ENCODE data around the gene RUVBL1. TPM values are rescaled to one million over a fixed set of nuclear protein-coding genes. Genes with fewer than 3 reads are reported as not detected.

The RUVBL1 gene
- total and polyA plus RNA-seq, 2 of the 4 experiments (the other 2 are of a cell fraction): 68.7 to 83.3 TPM

DNA sequence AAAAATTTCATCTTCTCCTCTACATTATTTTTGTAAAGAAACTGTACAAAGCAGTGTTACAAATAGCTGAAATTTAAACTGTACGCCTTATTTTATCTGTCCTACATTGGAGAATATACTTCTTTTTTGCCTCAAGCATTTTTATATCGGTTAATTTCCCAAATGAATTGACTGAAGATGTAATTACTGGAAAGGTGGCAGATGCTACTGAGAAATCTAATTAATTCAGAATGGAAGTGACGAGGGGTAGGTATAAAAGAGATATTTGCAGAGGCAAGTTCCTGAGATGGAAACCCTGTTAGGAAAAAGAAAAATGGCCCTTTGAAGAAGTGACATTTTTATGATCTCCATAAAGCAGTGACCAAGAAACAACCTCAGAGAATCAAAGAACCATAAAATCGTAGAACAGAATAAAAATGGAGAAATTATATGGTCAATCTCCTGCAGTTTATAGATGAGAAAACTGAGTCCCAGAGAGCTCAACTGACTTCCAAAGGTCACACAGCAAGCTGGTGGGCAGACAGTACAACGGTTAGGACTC is 20.4 kb downstream of the RUVBL1 start:
- ATAC-seq (ENCODE audit: low read depth): no peak
- CTCF ChIA-PET: interaction anchor here (1.4 kb wide), 1 partner anchor 9 kb away, joined by 3 read pairs; no protein-coding TSS in a partner anchor
- H3K56ac ChIP-seq (ENCODE audit: extremely low read depth, insufficient read depth, low read length): no peak overlapping the region
- H3K9me1 ChIP-seq (ENCODE audit: insufficient read depth, low read length): peaks cover 6% of the 10 kb centered on the region; the same call in 1 of the 2 replicates
- POLR2A ChIA-PET (ENCODE audit: unreplicated experiment): interaction anchor here (0.5 kb wide), 1 partner anchor 1709 kb away, joined by 6 read pairs; no protein-coding TSS in a partner anchor
- no peak for DNase-seq
- no peak overlapping the region for H2AK9ac ChIP-seq (replicated peaks; ENCODE audit: low read depth, low read length, poor library complexity)
- H3K4me1 ChIP-seq (ENCODE audit: control insufficient read depth, insufficient read depth, low read length): peaks cover 5% of the 10 kb centered on the region; the same call in 1 of the 2 replicates
- no peak overlapping the region for H3K18ac ChIP-seq (ENCODE audit: low read depth, low read length)
- no peaks in the 10 kb centered on the region for H3K9me3 ChIP-seq (ENCODE audit: control insufficient read depth, insufficient read depth, low read length)
- WGBS, 2 experiments (ENCODE audit: extremely low coverage in 2 of 2, insufficient read length in 1 of 2): no CpG with 5 or more reads among the region's 5 CpGs
- no peaks in the 10 kb centered on the region for H3K27me3 ChIP-seq (ENCODE audit: control insufficient read depth, insufficient read depth, low read length)
- no peak overlapping the region for H3K4me2 ChIP-seq (ENCODE audit: low read depth, low read length)
- no peak overlapping the region for H3K14ac ChIP-seq (replicated peaks; ENCODE audit: low read depth, low read length)
- dilution Hi-C loops (cut with HindIII; ENCODE audit: low sequenced_read_pairs, unreplicated experiment) (no loop called here), in situ Hi-C loops (cut with MboI; ENCODE audit: low sequenced_read_pairs) (no loop called here), intact Hi-C loops (cut with micrococcal nuclease) (no loop called here)
- H3K79me1 ChIP-seq (ENCODE audit: low read depth in 1 of 2, low read length in 2 of 2): peaks cover 13 to 28% of the 10 kb centered on the region in 2 experiments
- no peak overlapping the region for H2BK20ac ChIP-seq (ENCODE audit: low read depth, low read length)
- no peak for TF ChIP-seq RCOR1 (IDR thresholded peaks at IDR 0.05; ENCODE audit: insufficient replicate concordance, low read length)
- no peak for TF ChIP-seq BHLHE40 (IDR thresholded peaks at IDR 0.05; ENCODE audit: low read depth, low read length)
- no peak for TF ChIP-seq CEBPB (IDR thresholded peaks at IDR 0.05; ENCODE audit: low read depth, low read length)
- TF ChIP-seq NFE2L2 (IDR thresholded peaks at IDR 0.05; ENCODE audit: low read depth, low read length): no peak
- TF ChIP-seq FOS (IDR thresholded peaks at IDR 0.05; ENCODE audit: low read depth, low read length): no peak
- TF ChIP-seq MXI1 (IDR thresholded peaks at IDR 0.05; ENCODE audit: borderline replicate concordance, low read depth, low read length): no peak
- TF ChIP-seq MAFK (IDR thresholded peaks at IDR 0.05; ENCODE audit: low read depth, low read length): no peak
- no peak for TF ChIP-seq MAZ (IDR thresholded peaks at IDR 0.05; ENCODE audit: borderline replicate concordance, low read depth, low read length)
- TF ChIP-seq, protein P1, sequence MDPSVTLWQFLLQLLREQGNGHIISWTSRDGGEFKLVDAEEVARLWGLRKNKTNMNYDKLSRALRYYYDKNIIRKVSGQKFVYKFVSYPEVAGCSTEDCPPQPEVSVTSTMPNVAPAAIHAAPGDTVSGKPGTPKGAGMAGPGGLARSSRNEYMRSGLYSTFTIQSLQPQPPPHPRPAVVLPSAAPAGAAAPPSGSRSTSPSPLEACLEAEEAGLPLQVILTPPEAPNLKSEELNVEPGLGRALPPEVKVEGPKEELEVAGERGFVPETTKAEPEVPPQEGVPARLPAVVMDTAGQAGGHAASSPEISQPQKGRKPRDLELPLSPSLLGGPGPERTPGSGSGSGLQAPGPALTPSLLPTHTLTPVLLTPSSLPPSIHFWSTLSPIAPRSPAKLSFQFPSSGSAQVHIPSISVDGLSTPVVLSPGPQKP (IDR thresholded peaks at IDR 0.05; ENCODE audit: borderline replicate concordance, low read depth, low read length): no peak
- TF ChIP-seq SMC3 (IDR thresholded peaks at IDR 0.05; ENCODE audit: low read depth, low read length): no peak
- no peak for TF ChIP-seq USF2 (IDR thresholded peaks at IDR 0.05; ENCODE audit: low read depth, low read length)
- peaks cover 28% of the 10 kb centered on the region for H3K36me3 ChIP-seq (ENCODE audit: control insufficient read depth, insufficient read depth, low read length)
- H2AK5ac ChIP-seq (ENCODE audit: low read depth, low read length): no peak overlapping the region
- no peak overlapping the region for H2BK5ac ChIP-seq (ENCODE audit: low read depth, low read length, poor library complexity, severe bottlenecking)
- H3K9ac ChIP-seq (ENCODE audit: low read depth, low read length): no peak overlapping the region
- H4K20me1 ChIP-seq (ENCODE audit: insufficient read depth, low read length): no peaks in the 10 kb centered on the region
- BruUV-seq (replicated peaks): no TSS peak
- H3K4me3 ChIP-seq (ENCODE audit: insufficient read depth, low read depth, low read length): no peak overlapping the region
- H4K5ac ChIP-seq (ENCODE audit: low read depth, low read length): no peak overlapping the region
- no peak overlapping the region for H4K91ac ChIP-seq (ENCODE audit: insufficient read depth, low read depth, low read length)
- no peak overlapping the region for H2BK15ac ChIP-seq (ENCODE audit: low read depth, low read length)
- H2BK120ac ChIP-seq (ENCODE audit: low read depth, low read length): no peak overlapping the region
- no peak overlapping the region for H3K27ac ChIP-seq (ENCODE audit: insufficient read depth, low read length)
- no peak overlapping the region for H3K4ac ChIP-seq (ENCODE audit: low read depth, low read length)
- no peak overlapping the region for H4K8ac ChIP-seq (ENCODE audit: low read depth in 2 of 2, low read length in 2 of 2)
- no peak overlapping the region for H2AFZ ChIP-seq (replicated peaks; ENCODE audit: low read length, poor library complexity)
- H3K23ac ChIP-seq (ENCODE audit: low read depth, low read length): no peak overlapping the region

All from IMR-90 (cell line).